PC-9 (cell line): ENCODE measurements around the gene DNAJB7. TPM values are rescaled to one million over a fixed set of nuclear protein-coding genes. Genes with fewer than 3 reads are reported as not detected.

ENCODE experiments used
- BruUV-seq: library from RNA; stranded (reverse); fragments of 400-500 nt; replicated peaks from 2 replicates; lab custom pipeline; 2021; lab: Mats Ljungman, UMichigan
- CTCF ChIA-PET: fragments of 300-600 bp; sonication (Branson Sonifier 250); formaldehyde crosslinking; loops from one replicate; lab custom pipeline; 2022; ENCODE audit warnings: antibody characterized with exemption; lab: Charles Lee
- POLR2A ChIA-PET: fragments of 300-600 bp; sonication (Branson Sonifier 250); formaldehyde crosslinking; loops from one replicate; lab custom pipeline; 2022; ENCODE audit warnings: antibody characterized with exemption; ENCODE audit not compliant: unreplicated experiment; lab: Charles Lee
- DNase-seq, 2 experiments: peaks; one replicate each; pipeline versions ENCODE4 v3.0.0 to v3.0.0-alpha.2; 2015 to 2022; ENCODE audit warnings: mixed read lengths in 1 of 2
- H2AFZ ChIP-seq: fragments of 200-600 bp; sonication (generic); 2 replicates; pipeline ENCODE4 v1.8.1; 2017; ENCODE audit warnings: antibody characterized with exemption
- H3F3A ChIP-seq: fragments of 200-600 bp; sonication (generic); 2 replicates; pipeline ENCODE4 v1.8.1; 2017; ENCODE audit warnings: antibody characterized with exemption, mild to moderate bottlenecking, low read depth; ENCODE audit not compliant: insufficient read depth
- H3K27ac ChIP-seq: fragments of 200-600 bp; sonication (generic); 2 replicates; pipeline ENCODE4 v1.6.1; 2016; ENCODE audit warnings: mixed run types
- H3K27me3 ChIP-seq: fragments of 200-600 bp; sonication (generic); 2 replicates; pipeline ENCODE4 v1.6.1; 2016; ENCODE audit warnings: low read depth, mixed run types; ENCODE audit not compliant: insufficient read depth
- H3K36me3 ChIP-seq: fragments of 200-600 bp; sonication (generic); 2 replicates; pipeline ENCODE4 v1.6.1; 2016; ENCODE audit warnings: low read depth, mixed run types
- H3K4me1 ChIP-seq: fragments of 200-600 bp; sonication (generic); replicated peaks from 2 replicates; pipeline ENCODE4 v1.6.1; 2016; ENCODE audit warnings: mixed run types; ENCODE audit not compliant: insufficient read depth
- H3K4me2 ChIP-seq: fragments of 200-600 bp; sonication (generic); 2 replicates; pipeline ENCODE4 v1.6.1; 2017; ENCODE audit warnings: mixed run types
- H3K4me3 ChIP-seq: fragments of 200-600 bp; sonication (generic); 2 replicates; pipeline ENCODE4 v1.6.1; 2016; ENCODE audit warnings: mixed run types
- H3K79me2 ChIP-seq: fragments of 200-600 bp; sonication (generic); 2 replicates; pipeline ENCODE4 v1.6.1; 2017; ENCODE audit warnings: low read depth, mixed run types
- H3K9me2 ChIP-seq: fragments of 200-600 bp; sonication (generic); 2 replicates; pipeline ENCODE4 v1.8.1; 2017; ENCODE audit warnings: mild to moderate bottlenecking; ENCODE audit not compliant: insufficient read depth
- H3K9me3 ChIP-seq: fragments of 200-600 bp; sonication (generic); 2 replicates; pipeline ENCODE4 v1.8.1; 2016; ENCODE audit warnings: low read depth; ENCODE audit not compliant: insufficient read depth
- H4K20me1 ChIP-seq: fragments of 200-600 bp; sonication (generic); 2 replicates; pipeline ENCODE4 v1.8.1; 2017; ENCODE audit not compliant: insufficient read depth
- CTCF ChIP-seq: fragments of 200-600 bp; sonication (generic); conservative IDR thresholded peaks from 2 replicates; pipeline ENCODE4 v1.6.1; 2017; ENCODE audit warnings: mixed run types, antibody characterized with exemption, mild to moderate bottlenecking, moderate library complexity
- EZH2 ChIP-seq: fragments of 200-600 bp; sonication (generic); IDR thresholded peaks from 2 replicates; pipeline ENCODE4 v1.8.0; 2017; ENCODE audit warnings: antibody characterized with exemption, low read depth
- intact Hi-C: fragments of 100-400 bp; cut with micrococcal nuclease; formaldehyde crosslinking; loops from one replicate; pipeline ENCODE4 v1.10.0; 2022; ENCODE audit not compliant: unreplicated experiment
- total RNA-seq: library from RNA; stranded (reverse); gene quantifications from 2 replicates; pipeline ENCODE4 v1.2.3, GENCODE V29; 2021

Gene DNAJB7
- total RNA-seq, 1 experiment from 2014 or later = not detected

GRCh38 chr22:40898850-40899357 lies 37.0 kb upstream of the DNAJB7 start:
- intact Hi-C loops = loop anchor here (1.0 to 5.0 kb wide), 3 partner anchors 216 to 462 kb away; no protein-coding TSS in a partner anchor
- no peaks in the 10 kb centered on the region for H3K36me3 ChIP-seq
- no peaks in the 10 kb centered on the region for H3K9me2 ChIP-seq
- no peak overlapping the region for H3K27ac ChIP-seq
- H3K27me3 ChIP-seq = no peaks in the 10 kb centered on the region
- H3K79me2 ChIP-seq = no peaks in the 10 kb centered on the region
- BruUV-seq = no TSS peak
- H3K4me2 ChIP-seq = 0 out of 2 replicates have a peak overlapping the region, but pooled peaks have one; percentile 23
- ChIA-PET CTCF (interaction anchor here (1.0 to 1.1 kb wide), 3 partner anchors 339 to 462 kb away, joined by 4 to 13 read pairs (median 4); no protein-coding TSS in a partner anchor), POLR2A (interaction anchor here (0.5 to 0.8 kb wide), 2 partner anchors 247 to 1360 kb away, joined by 3 read pairs; no protein-coding TSS in a partner anchor)
- no peak overlapping the region for H3K4me3 ChIP-seq
- H3K9me3 ChIP-seq = no peaks in the 10 kb centered on the region
- no peak overlapping the region for H2AFZ ChIP-seq
- H3K4me1 ChIP-seq = no peaks in the 10 kb centered on the region
- TF ChIP-seq CTCF (peak; percentile 77), EZH2 (no peak)
- H3F3A ChIP-seq = peaks cover 10% of the 10 kb centered on the region
- H4K20me1 ChIP-seq = peaks cover 4% of the 10 kb centered on the region; the same call in 1 of the 2 replicates
- DNase-seq = peak in 1 of 2 experiments; percentile 67

- ChIA-PET CTCF (no interaction called here), POLR2A (no interaction called here)
Observed at GRCh38 chr22:40894417-40894816, 32.5 kb upstream of the DNAJB7 start.

DNA sequence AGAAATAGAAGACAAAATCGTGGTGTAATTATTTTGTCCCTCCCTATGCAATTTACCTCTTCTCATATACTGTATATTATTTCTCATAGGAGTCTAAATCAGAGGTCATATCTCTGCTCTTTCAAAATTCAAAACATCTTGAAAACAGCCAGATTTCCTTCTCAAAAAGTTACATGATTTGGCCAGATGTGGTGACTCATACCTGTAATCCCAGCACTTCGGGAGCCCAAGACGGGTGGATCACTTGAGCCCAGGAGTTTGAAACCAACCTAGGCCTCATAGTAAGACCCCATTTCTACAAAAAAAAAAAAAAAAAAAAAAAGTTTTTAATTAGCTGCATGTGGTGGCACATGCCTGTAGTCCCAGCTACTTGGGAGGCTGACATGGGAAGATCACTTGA lies 29.0 kb upstream of the DNAJB7 start:
- POLR2A ChIA-PET = no interaction called here
- Histone ChIP-seq H3K4me3 (no peak overlapping the region), H3K9me2 (no peaks in the 10 kb centered on the region), H3K79me2 (no peaks in the 10 kb centered on the region), H3F3A (no peaks in the 10 kb centered on the region), H4K20me1 (peaks cover 13% of the 10 kb centered on the region; the same call in 1 of the 2 replicates), H3K4me2 (no peak overlapping the region), H3K4me1 (no peaks in the 10 kb centered on the region), H3K27ac (no peak overlapping the region), H3K9me3 (no peaks in the 10 kb centered on the region), H3K27me3 (no peaks in the 10 kb centered on the region), H2AFZ (no peak overlapping the region), H3K36me3 (peaks cover 15% of the 10 kb centered on the region)
- BruUV-seq = no TSS peak
- CTCF ChIA-PET = interaction anchor here (0.7 kb wide), 1 partner anchor 627 kb away, joined by 4 read pairs; no protein-coding TSS in a partner anchor
- DNase-seq = no peak
- TF ChIP-seq CTCF (no peak), EZH2 (no peak)
- intact Hi-C loops = no loop called here

More at GRCh38 chr22:40894417-40894816, 32.5 kb upstream of the DNAJB7 start:
- H2AFZ ChIP-seq = no peak overlapping the region
- TF ChIP-seq CTCF = no peak
- TF ChIP-seq EZH2 = no peak
- H3K4me2 ChIP-seq = no peak overlapping the region
- H3F3A ChIP-seq = peaks cover 10% of the 10 kb centered on the region
- H3K27ac ChIP-seq = no peak overlapping the region
- BruUV-seq = no TSS peak
- H3K9me2 ChIP-seq = no peaks in the 10 kb centered on the region
- DNase-seq = no peak
- no peaks in the 10 kb centered on the region for H3K9me3 ChIP-seq
- H3K27me3 ChIP-seq = no peaks in the 10 kb centered on the region
- intact Hi-C loops = no loop called here
- H4K20me1 ChIP-seq = peaks cover 10% of the 10 kb centered on the region; the same call in 1 of the 2 replicates
- H3K79me2 ChIP-seq = no peaks in the 10 kb centered on the region
- no peak overlapping the region for H3K4me3 ChIP-seq
- H3K4me1 ChIP-seq = no peaks in the 10 kb centered on the region
- 0 out of 2 replicates have a peak, but pooled peaks cover 7% of the 10 kb centered on the region for H3K36me3 ChIP-seq
